GM18907 (cell line): ENCODE data around the gene KIF18A.

Source experiments
- ATAC-seq: cut with Tn5 transposase; IDR thresholded peaks from one replicate; pipeline ENCODE4 v1.9.1; 2021; ENCODE audit warnings: mild to moderate bottlenecking, moderate library complexity; ENCODE audit not compliant: unreplicated experiment

KIF18A gene

GRCh38 chr11:27971171-27971570 is 136.8 kb downstream of the KIF18A start:
- no peak for ATAC-seq
